Keratinocyte (primary cell): ENCODE measurements around the gene CDH13. TPM values are rescaled to one million over a fixed set of nuclear protein-coding genes. Genes with fewer than 3 reads are reported as not detected.

Experiments
- DNase-seq: peaks from one replicate; pipeline ENCODE4 v3.0.0-alpha.2; 2011; ENCODE audit warnings: low read depth, missing footprints, low spot score
- FAIRE-seq: peaks from 2 replicates; lab custom pipeline; 2011; peaks lifted over from hg19 to GRCh38; lab: Jason Lieb, UNC
- H2AFZ ChIP-seq: 2 replicates; pipeline ENCODE4 v1.6.0; 2012; ENCODE audit warnings: low read length, control low read depth, inconsistent platforms; ENCODE audit not compliant: control insufficient read depth
- H3K27ac ChIP-seq: 2 replicates; pipeline ENCODE4 v1.5.1; 2011; ENCODE audit warnings: low read length; ENCODE audit not compliant: control insufficient read depth, insufficient read depth
- H3K27me3 ChIP-seq: 3 replicates; pipeline ENCODE4 v1.6.0; 2011; ENCODE audit warnings: low read length; ENCODE audit not compliant: control insufficient read depth, insufficient read depth; ENCODE audit errors: extremely low read depth
- H3K36me3 ChIP-seq, 2 experiments: 2 replicates in 1 of 2; 3 replicates in 1 of 2; pipeline ENCODE4 v1.5.1; 2011; ENCODE audit warnings: low read length in 2 of 2, mild to moderate bottlenecking in 1 of 2; ENCODE audit not compliant: control insufficient read depth in 2 of 2, insufficient read depth in 2 of 2; ENCODE audit errors: extremely low read depth in 1 of 2
- H3K4me1 ChIP-seq: 3 replicates; pipeline ENCODE4 v1.5.1; 2011; ENCODE audit warnings: low read length; ENCODE audit not compliant: control insufficient read depth, insufficient read depth; ENCODE audit errors: extremely low read depth
- H3K4me2 ChIP-seq: 3 replicates; pipeline ENCODE4 v1.6.0; 2011; ENCODE audit warnings: low read depth, low read length; ENCODE audit not compliant: control insufficient read depth, insufficient read depth; ENCODE audit errors: extremely low read depth
- H3K4me3 ChIP-seq, 3 experiments: fragments of 200-600 bp in 1 of 3; sonication (generic) in 1 of 3; 2 replicates in 2 of 3; 3 replicates in 1 of 3; pipeline ENCODE4 v1.5.1; 2011 to 2016; ENCODE audit warnings: low read length in 3 of 3, mild to moderate bottlenecking in 3 of 3, control low read depth in 2 of 3, inconsistent platforms in 1 of 3, low read depth in 1 of 3, mixed read lengths in 1 of 3, mixed run types in 1 of 3, moderate library complexity in 1 of 3; ENCODE audit not compliant: control insufficient read depth in 2 of 3, insufficient read depth in 2 of 3; ENCODE audit errors: extremely low read depth in 1 of 3
- H3K79me2 ChIP-seq: 2 replicates; pipeline ENCODE4 v1.6.0; 2012; ENCODE audit warnings: low read length; ENCODE audit not compliant: control insufficient read depth, insufficient read depth
- H3K9ac ChIP-seq: 3 replicates; pipeline ENCODE4 v1.6.0; 2011; ENCODE audit warnings: low read length; ENCODE audit not compliant: control insufficient read depth, insufficient read depth; ENCODE audit errors: extremely low read depth
- H3K9me1 ChIP-seq: 3 replicates; pipeline ENCODE4 v1.6.0; 2011; ENCODE audit warnings: low read length; ENCODE audit not compliant: control insufficient read depth, insufficient read depth; ENCODE audit errors: extremely low read depth
- H3K9me3 ChIP-seq: 2 replicates; pipeline ENCODE4 v1.5.1; 2012; ENCODE audit warnings: low read depth, low read length; ENCODE audit not compliant: control insufficient read depth
- H4K20me1 ChIP-seq: 3 replicates; pipeline ENCODE4 v1.6.0; 2011; ENCODE audit warnings: low read length; ENCODE audit not compliant: control insufficient read depth, insufficient read depth; ENCODE audit errors: extremely low read depth
- EZH2 ChIP-seq: IDR thresholded peaks from one replicate; pipeline ENCODE4 v1.6.1; 2012; ENCODE audit warnings: inconsistent platforms, mild to moderate bottlenecking, low read length, moderate library complexity
- dilution Hi-C: fragments of 300-500 bp; cut with MboI; formaldehyde crosslinking; loops from one replicate; pipeline ENCODE4 v1.7.0; 2020; ENCODE audit warnings: low sequenced_read_pairs; ENCODE audit not compliant: extremely low pct_ligation_motif_present
- polyA plus RNA-seq, 5 experiments: library from polyadenylated mRNA; depleted of rRNA in 3 of 5; stranded (reverse) in 3 of 5; stranded (forward) in 1 of 5; unstranded in 1 of 5; fragments of >200 nt; gene quantifications; 1 replicate in 1 of 5; 2 replicates in 3 of 5; 3 replicates in 1 of 5; pipeline versions ENCODE4 v1.2.1 to v1.2.3, GENCODE V29; 2011 to 2012; ENCODE audit warnings: missing spikeins in 2 of 5, low read depth in 1 of 5, low replicate concordance in 1 of 5
- TF ChIP-seq, protein P1 (sequence below), 3 experiments: IDR thresholded peaks in 1 of 3; conservative IDR thresholded peaks in 1 of 3; optimal IDR thresholded peaks in 1 of 3; 2 replicates in 2 of 3; 3 replicates in 1 of 3; pipeline versions ENCODE3 to v1.5.1; 2011; ENCODE audit warnings: low read length in 3 of 3, mild to moderate bottlenecking in 3 of 3, moderate library complexity in 2 of 3, control low read depth in 1 of 3, inconsistent platforms in 1 of 3; ENCODE audit not compliant: insufficient read depth in 2 of 3; ENCODE audit errors: extremely low read depth in 1 of 3

Gene CDH13
- polyA plus RNA-seq, 1 donor (not counting 4 experiments of a cell fraction or from before 2014, with no cell fraction given) = 111 TPM

DNA sequence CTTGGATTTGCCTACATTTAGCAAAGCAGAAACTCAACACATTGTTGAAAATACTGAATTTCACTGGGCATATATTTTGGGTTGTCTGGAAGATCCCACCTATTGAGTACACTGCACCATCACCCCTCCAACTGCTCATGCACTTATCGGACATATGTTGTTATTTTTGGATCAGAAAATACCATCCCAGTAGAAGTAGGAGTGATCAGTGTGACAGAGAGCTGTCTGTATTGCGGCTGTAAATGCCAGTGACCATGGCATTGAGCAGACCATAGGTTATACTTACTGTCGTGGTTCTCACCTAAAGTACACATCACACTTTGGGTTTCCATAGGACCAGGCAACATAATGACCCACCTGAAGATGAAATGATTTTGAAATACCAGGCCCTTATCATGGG is 264.7 kb downstream of the CDH13 start:
- Histone ChIP-seq H3K4me2 (no peak overlapping the region), H4K20me1 (peaks cover 3% of the 10 kb centered on the region), H3K4me3 (no peak overlapping the region), H3K36me3 (no peaks in the 10 kb centered on the region), H3K9ac (no peak overlapping the region), H2AFZ (no peak overlapping the region), H3K9me3 (no peaks in the 10 kb centered on the region), H3K27me3 (no peaks in the 10 kb centered on the region), H3K79me2 (peaks cover 3% of the 10 kb centered on the region), H3K9me1 (no peaks in the 10 kb centered on the region), H3K27ac (no peak overlapping the region), H3K4me1 (no peaks in the 10 kb centered on the region)
- DNase-seq = no peak
- FAIRE-seq = no peak
- no peak for TF ChIP-seq EZH2
- TF ChIP-seq, protein P1, sequence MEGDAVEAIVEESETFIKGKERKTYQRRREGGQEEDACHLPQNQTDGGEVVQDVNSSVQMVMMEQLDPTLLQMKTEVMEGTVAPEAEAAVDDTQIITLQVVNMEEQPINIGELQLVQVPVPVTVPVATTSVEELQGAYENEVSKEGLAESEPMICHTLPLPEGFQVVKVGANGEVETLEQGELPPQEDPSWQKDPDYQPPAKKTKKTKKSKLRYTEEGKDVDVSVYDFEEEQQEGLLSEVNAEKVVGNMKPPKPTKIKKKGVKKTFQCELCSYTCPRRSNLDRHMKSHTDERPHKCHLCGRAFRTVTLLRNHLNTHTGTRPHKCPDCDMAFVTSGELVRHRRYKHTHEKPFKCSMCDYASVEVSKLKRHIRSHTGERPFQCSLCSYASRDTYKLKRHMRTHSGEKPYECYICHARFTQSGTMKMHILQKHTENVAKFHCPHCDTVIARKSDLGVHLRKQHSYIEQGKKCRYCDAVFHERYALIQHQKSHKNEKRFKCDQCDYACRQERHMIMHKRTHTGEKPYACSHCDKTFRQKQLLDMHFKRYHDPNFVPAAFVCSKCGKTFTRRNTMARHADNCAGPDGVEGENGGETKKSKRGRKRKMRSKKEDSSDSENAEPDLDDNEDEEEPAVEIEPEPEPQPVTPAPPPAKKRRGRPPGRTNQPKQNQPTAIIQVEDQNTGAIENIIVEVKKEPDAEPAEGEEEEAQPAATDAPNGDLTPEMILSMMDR (optimal IDR thresholded peaks at IDR 0.05 in 1 of 3, IDR thresholded peaks at IDR 0.05 in 1 of 3, conservative IDR thresholded peaks at IDR 0.05 in 1 of 3; ENCODE audit: extremely low read depth in 1 of 3, insufficient read depth in 2 of 3, low read length in 3 of 3) = no peak
- dilution Hi-C loops = no loop called here

DNA sequence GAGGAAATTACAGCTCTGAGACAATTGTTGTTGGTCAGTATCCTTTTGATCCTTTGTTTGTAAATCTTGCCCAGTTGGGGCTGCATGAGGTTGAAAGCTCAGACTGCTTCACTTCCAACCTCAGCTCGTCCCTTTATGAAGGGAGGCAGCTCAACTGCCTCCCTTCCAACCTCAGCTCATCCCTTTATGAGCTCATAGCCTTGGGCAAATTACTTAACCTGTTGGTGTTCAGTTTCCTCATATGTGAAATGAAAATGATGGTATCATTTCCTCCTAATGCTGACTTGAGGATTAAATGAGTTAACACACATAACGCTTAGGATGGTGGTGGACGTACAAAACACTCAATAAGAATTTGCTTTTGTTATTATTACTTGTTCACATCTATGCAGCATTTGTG is 265.1 kb downstream of the CDH13 start:
- H3K79me2 ChIP-seq = peaks cover 3% of the 10 kb centered on the region
- H2AFZ ChIP-seq = no peak overlapping the region
- H3K4me1 ChIP-seq = no peaks in the 10 kb centered on the region
- H3K4me3 ChIP-seq = no peak overlapping the region
- dilution Hi-C loops = no loop called here
- peaks cover 3% of the 10 kb centered on the region for H4K20me1 ChIP-seq
- no peaks in the 10 kb centered on the region for H3K36me3 ChIP-seq
- DNase-seq (no peak), FAIRE-seq (no peak)
- no peaks in the 10 kb centered on the region for H3K9me1 ChIP-seq
- no peaks in the 10 kb centered on the region for H3K9me3 ChIP-seq
- H3K4me2 ChIP-seq = no peak overlapping the region
- TF ChIP-seq EZH2 = no peak
- TF ChIP-seq, protein P1 (optimal IDR thresholded peaks at IDR 0.05 in 1 of 3, IDR thresholded peaks at IDR 0.05 in 1 of 3, conservative IDR thresholded peaks at IDR 0.05 in 1 of 3; ENCODE audit: extremely low read depth in 1 of 3, insufficient read depth in 2 of 3, low read length in 3 of 3) = no peak
- no peaks in the 10 kb centered on the region for H3K27me3 ChIP-seq
- no peak overlapping the region for H3K27ac ChIP-seq
- H3K9ac ChIP-seq = no peak overlapping the region
